ENCODE measurements around the gene MPST. TPM values are rescaled to one million over a fixed set of nuclear protein-coding genes. Genes with fewer than 3 reads are reported as not detected.

The MPST gene
- polyA plus RNA-seq, 1 experiment = 45.5 TPM

DNA sequence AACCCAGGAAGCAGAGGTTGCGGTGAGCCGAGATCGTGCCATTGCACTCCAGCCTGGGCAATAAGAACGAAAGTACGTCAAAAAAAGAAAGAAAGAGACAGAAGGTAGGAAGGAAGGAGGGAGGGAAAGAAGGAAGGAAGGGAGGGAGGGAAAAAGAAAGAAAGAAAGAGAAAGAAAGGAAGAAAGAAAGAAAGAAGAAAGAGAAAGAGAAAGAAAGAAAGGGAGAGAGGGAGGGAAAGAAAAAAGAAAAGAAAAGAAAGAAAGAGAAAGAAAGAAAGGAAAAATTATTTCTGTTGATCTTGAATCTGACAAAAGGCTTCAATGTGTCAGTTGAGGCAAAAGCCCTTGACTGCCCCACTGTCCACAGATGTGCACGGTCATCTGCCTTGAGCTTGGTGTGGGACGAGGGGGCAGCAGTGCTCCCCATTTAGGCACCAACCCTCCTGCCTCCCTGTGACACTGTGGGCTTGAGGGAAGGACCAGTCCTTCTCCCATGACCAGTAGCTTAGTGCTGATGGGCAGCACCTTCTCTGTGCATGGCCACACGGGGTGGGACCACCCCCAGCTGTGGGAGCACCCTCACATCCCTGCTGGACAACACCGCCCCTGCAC lies 56.4 kb downstream of the MPST start:
- no peak for DNase-seq (ENCODE audit: low read depth)
- Histone ChIP-seq H3K27me3 (ENCODE audit: control insufficient read depth, insufficient read depth, low read length) (peaks cover 4% of the 10 kb centered on the region), H3K36me3 (ENCODE audit: control insufficient read depth, insufficient read depth, low read length) (no peaks in the 10 kb centered on the region), H3K4me3 (ENCODE audit: low read depth, low read length) (no peak overlapping the region)
- ChIA-PET POLR2A (interaction anchor here (0.9 kb wide), 1 partner anchor 12 kb away, joined by 4 read pairs; no protein-coding TSS in a partner anchor), CTCF (interaction anchor here (1.0 to 2.1 kb wide), 4 partner anchors 11 to 184 kb away, joined by 3 to 13 read pairs (median 6); no protein-coding TSS in a partner anchor)
- TF ChIP-seq, protein P1, sequence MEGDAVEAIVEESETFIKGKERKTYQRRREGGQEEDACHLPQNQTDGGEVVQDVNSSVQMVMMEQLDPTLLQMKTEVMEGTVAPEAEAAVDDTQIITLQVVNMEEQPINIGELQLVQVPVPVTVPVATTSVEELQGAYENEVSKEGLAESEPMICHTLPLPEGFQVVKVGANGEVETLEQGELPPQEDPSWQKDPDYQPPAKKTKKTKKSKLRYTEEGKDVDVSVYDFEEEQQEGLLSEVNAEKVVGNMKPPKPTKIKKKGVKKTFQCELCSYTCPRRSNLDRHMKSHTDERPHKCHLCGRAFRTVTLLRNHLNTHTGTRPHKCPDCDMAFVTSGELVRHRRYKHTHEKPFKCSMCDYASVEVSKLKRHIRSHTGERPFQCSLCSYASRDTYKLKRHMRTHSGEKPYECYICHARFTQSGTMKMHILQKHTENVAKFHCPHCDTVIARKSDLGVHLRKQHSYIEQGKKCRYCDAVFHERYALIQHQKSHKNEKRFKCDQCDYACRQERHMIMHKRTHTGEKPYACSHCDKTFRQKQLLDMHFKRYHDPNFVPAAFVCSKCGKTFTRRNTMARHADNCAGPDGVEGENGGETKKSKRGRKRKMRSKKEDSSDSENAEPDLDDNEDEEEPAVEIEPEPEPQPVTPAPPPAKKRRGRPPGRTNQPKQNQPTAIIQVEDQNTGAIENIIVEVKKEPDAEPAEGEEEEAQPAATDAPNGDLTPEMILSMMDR (IDR thresholded peaks at IDR 0.05; ENCODE audit: insufficient read depth, low read depth, low read length) = no peak

DNA sequence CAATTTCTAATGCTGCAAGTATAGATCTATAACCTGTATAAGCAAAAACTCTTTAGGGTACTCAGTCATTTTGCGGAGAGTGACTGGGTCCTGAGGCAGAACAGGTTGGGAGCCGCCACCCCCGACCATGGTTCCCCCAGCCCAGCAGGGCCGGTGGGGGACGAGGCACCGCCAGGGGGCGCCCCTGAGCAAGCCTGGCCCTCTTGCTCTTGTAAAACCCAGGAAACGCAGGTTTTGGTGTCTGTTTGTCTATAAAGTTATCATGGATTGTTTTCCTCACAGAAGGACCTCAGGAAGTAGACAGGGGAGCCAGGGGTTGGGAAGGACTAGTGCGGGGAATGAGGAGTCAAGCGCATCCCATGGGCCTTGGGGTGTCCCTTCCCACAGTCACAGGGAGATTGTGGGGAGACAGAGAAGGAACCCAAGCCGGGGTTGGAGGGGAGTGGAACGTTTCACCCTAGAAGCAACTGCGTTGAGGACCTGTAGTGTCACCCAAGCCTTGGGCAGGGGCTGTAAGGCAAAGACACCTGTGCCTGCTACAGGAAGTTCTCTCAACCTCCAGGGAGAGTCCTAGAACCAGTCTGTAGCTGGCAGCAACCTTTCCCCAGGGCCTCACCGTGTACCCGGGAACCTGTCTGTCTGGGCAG lies 58.4 kb downstream of the MPST start:
- CTCF ChIA-PET = interaction anchor here (0.8 to 2.1 kb wide), 7 partner anchors 63 to 182 kb away, joined by 3 to 13 read pairs (median 5); no protein-coding TSS in a partner anchor
- H3K4me3 ChIP-seq (ENCODE audit: low read depth, low read length) = no peak overlapping the region

DNA sequence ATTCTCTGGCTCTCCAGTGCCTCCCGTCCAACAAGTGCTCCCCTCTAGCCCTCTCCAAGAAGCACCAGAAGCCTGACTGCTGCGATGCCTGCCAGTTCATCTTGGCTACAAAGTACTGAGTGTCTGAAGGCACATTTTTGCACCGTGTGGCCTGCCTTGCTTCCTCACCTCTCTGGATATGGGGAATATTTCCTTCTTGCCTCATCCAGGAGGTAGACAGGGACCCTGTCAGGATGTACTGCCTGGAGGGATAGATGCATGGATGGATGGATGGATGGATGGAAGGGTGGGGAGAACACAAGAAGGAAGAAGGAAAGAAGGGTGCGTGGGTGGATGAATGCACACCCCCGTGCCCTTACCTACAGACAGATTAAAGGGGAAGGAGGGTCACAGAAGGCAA lies 59.6 kb downstream of the MPST start:
- Histone ChIP-seq H3K27me3 (ENCODE audit: control insufficient read depth, insufficient read depth, low read length) (peaks cover 8% of the 10 kb centered on the region), H3K4me3 (ENCODE audit: low read depth, low read length) (no peak overlapping the region), H3K36me3 (ENCODE audit: control insufficient read depth, insufficient read depth, low read length) (no peaks in the 10 kb centered on the region)
- ChIA-PET POLR2A (no interaction called here), CTCF (interaction anchor here (0.7 to 2.3 kb wide), 5 partner anchors 25 to 180 kb away, joined by 3 to 8 read pairs (median 5); no protein-coding TSS in a partner anchor)
- DNase-seq (ENCODE audit: low read depth) = no peak
- TF ChIP-seq, protein P1 (IDR thresholded peaks at IDR 0.05; ENCODE audit: insufficient read depth, low read depth, low read length) = no peak

More for the DNA sequence above, 58.4 kb downstream of the MPST start:
- POLR2A ChIA-PET = no interaction called here
- no peak for DNase-seq (ENCODE audit: low read depth)
- H3K36me3 ChIP-seq (ENCODE audit: control insufficient read depth, insufficient read depth, low read length) = no peaks in the 10 kb centered on the region
- TF ChIP-seq, protein P1 (IDR thresholded peaks at IDR 0.05; ENCODE audit: insufficient read depth, low read depth, low read length) = peak; percentile 99
- peaks cover 8% of the 10 kb centered on the region for H3K27me3 ChIP-seq (ENCODE audit: control insufficient read depth, insufficient read depth, low read length)

Small RNA genes within 50 kb of the gene (small RNA-seq; reads per million reads assigned to genes)
- gene RF00019 (ENCODE audit: insufficient read length, low read depth, low replicate concordance) = not detected

Other genes starting within 250 kb of the MPST start
- 20.6 and 23.0 TPM in 2 replicates for gene IFT27, start 243.6 kb upstream of the MPST start, polyA plus RNA-seq (2011; rRNA removed)
- not detected in 2 replicates for gene PVALB, start 202.7 kb upstream of the MPST start, polyA plus RNA-seq (2011; rRNA removed)
- gene NCF4, start 158.7 kb upstream of the MPST start, polyA plus RNA-seq (2011; rRNA removed) = not detected in 2 replicates
- gene CSF2RB, start 106.1 kb upstream of the MPST start, polyA plus RNA-seq (2011; rRNA removed) = 0.02 TPM in 2 replicates
- gene TST, start 295 bp upstream of the MPST start, polyA plus RNA-seq (2011; rRNA removed) = 32.8 and 45.7 TPM in 2 replicates
- gene KCTD17, start 32.0 kb downstream of the MPST start, polyA plus RNA-seq (2011; rRNA removed) = 19.1 and 36.3 TPM in 2 replicates
- not detected in 2 replicates for gene TMPRSS6, start 90.0 kb downstream of the MPST start, polyA plus RNA-seq (2011; rRNA removed)
- gene IL2RB, start 130.2 kb downstream of the MPST start, polyA plus RNA-seq (2011; rRNA removed) = 0.22 and 0.37 TPM in 2 replicates
- gene C1QTNF6, start 168.5 kb downstream of the MPST start, polyA plus RNA-seq (2011; rRNA removed) = 11.8 and 19.3 TPM in 2 replicates
- gene SSTR3, start 192.7 kb downstream of the MPST start, polyA plus RNA-seq (2011; rRNA removed) = not detected in 2 replicates
- 13.7 and 25.7 TPM in 2 replicates for gene RAC2, start 224.5 kb downstream of the MPST start, polyA plus RNA-seq (2011; rRNA removed)